WI38 (cell line): ENCODE data around the gene KEAP1.
A peak's percentile ranks its signal among the peaks of the same experiment; 100 is the strongest.

Experiments
- H3K4me3 ChIP-seq: 2 replicates; pipeline ENCODE4 v1.5.1; 2011; ENCODE audit warnings: low read depth, mild to moderate bottlenecking, control low read depth, low read length
- CTCF ChIP-seq: IDR thresholded peaks from 2 replicates; pipeline ENCODE4 v1.5.1; 2012; ENCODE audit warnings: low read depth, mild to moderate bottlenecking, control low read depth, low read length

Gene KEAP1

GRCh38 chr19:10521461-10522171 lies 18.5 kb upstream of the KEAP1 start:
- no peak overlapping the region for H3K4me3 ChIP-seq
- no peak for TF ChIP-seq CTCF

GRCh38 chr19:10520652-10521318 lies 17.6 kb upstream of the KEAP1 start:
- no peak overlapping the region for H3K4me3 ChIP-seq
- TF ChIP-seq CTCF = no peak

- no peak for TF ChIP-seq CTCF
These were observed 16.3 kb upstream of the KEAP1 start for GRCh38 chr19:10519421-10519820.

GRCh38 chr19:10518444-10519361 lies 15.5 kb upstream of the KEAP1 start:
- H3K4me3 ChIP-seq = no peak overlapping the region
- no peak for TF ChIP-seq CTCF

More at GRCh38 chr19:10519421-10519820, 16.3 kb upstream of the KEAP1 start:
- no peak overlapping the region for H3K4me3 ChIP-seq

- H3K4me3 ChIP-seq = peak overlapping the region; percentile 40
These were observed 14.7 kb upstream of the KEAP1 start for GRCh38 chr19:10517760-10518443.

GRCh38 chr19:10517361-10517759 lies 14.2 kb upstream of the KEAP1 start, which contains the start of gene S1PR5:
Gene S1PR5, minus strand, starts transcription at chr19:10517447. Its CDS starts 2,436 bp downstream, at chr19:10515011.
- TF ChIP-seq CTCF = no peak
- H3K4me3 ChIP-seq = peak within 1 kb of the TSS; percentile 40

More at GRCh38 chr19:10517760-10518443, 14.7 kb upstream of the KEAP1 start:
- no peak for TF ChIP-seq CTCF
